Gastroesophageal sphincter (tissue), 3 donors: ENCODE results near the gene RAB14.

Source experiments
- EP300 ChIP-seq: sonication (generic); formaldehyde crosslinking; IDR thresholded peaks from one replicate; pipeline ENCODE4 v1.6.1; 2017; ENCODE audit warnings: antibody characterized with exemption, mild to moderate bottlenecking
- POLR2A ChIP-seq, 2 donors: fragments of 450-650 bp; IDR thresholded peaks; one replicate each; pipeline ENCODE4 v1.6.1; 2017; ENCODE audit warnings: antibody characterized with exemption in 2 of 2, mild to moderate bottlenecking in 2 of 2, moderate library complexity in 1 of 2
- POLR2AphosphoS5 ChIP-seq: sonication (generic); formaldehyde crosslinking; IDR thresholded peaks from one replicate; pipeline ENCODE4 v1.6.1; 2017; ENCODE audit warnings: antibody characterized with exemption
- TF ChIP-seq, protein P1 (sequence below), 4 experiments: fragments of 200-600 bp in 2 of 4; fragments of 450-650 bp in 2 of 4; sonication (generic) in 1 of 4; IDR thresholded peaks; one replicate each; pipeline ENCODE4 v1.5.1; 2017 to 2019; ENCODE audit warnings: antibody characterized with exemption in 4 of 4, mild to moderate bottlenecking in 2 of 4, moderate library complexity in 2 of 4

DNA sequence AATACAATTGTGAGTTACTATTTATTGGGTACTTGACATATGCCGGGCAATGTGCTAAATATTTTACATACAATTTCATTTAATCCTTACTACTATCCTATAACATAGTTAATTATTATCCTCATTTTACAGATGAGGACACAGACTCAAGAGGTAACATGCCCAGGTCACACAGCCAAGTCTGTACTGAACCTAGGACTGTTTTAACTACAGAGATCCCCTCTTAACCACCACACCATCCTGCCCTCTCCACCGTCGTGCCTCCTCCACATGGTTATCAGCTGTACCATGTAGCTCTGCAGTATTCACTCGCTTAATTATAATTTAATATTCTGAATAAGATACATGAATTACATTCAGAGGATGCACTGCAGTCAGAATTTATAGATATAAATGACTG lies 5.3 kb downstream of the RAB14 start:
- TF ChIP-seq, protein P1, sequence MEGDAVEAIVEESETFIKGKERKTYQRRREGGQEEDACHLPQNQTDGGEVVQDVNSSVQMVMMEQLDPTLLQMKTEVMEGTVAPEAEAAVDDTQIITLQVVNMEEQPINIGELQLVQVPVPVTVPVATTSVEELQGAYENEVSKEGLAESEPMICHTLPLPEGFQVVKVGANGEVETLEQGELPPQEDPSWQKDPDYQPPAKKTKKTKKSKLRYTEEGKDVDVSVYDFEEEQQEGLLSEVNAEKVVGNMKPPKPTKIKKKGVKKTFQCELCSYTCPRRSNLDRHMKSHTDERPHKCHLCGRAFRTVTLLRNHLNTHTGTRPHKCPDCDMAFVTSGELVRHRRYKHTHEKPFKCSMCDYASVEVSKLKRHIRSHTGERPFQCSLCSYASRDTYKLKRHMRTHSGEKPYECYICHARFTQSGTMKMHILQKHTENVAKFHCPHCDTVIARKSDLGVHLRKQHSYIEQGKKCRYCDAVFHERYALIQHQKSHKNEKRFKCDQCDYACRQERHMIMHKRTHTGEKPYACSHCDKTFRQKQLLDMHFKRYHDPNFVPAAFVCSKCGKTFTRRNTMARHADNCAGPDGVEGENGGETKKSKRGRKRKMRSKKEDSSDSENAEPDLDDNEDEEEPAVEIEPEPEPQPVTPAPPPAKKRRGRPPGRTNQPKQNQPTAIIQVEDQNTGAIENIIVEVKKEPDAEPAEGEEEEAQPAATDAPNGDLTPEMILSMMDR (IDR thresholded peaks at IDR 0.05) = no peak
- TF ChIP-seq POLR2A (IDR thresholded peaks at IDR 0.05) = no peak
- no peak for TF ChIP-seq EP300
- TF ChIP-seq POLR2AphosphoS5 = no peak
